ENCODE results near the gene BLCAP. TPM values are rescaled to one million over a fixed set of nuclear protein-coding genes. Genes with fewer than 3 reads are reported as not detected.

The BLCAP gene
- total RNA-seq, 1 experiment from 2014 or later, result 54.3 TPM

- no peak for TF ChIP-seq CTCF (conservative IDR thresholded peaks at IDR 0.05)
- no peak overlapping the region; a peak in 1 of 5 replicates for H3K4me3 Mint-ChIP-seq
- H3K4me1 ChIP-seq (ENCODE audit: insufficient read depth, low read length), result peaks cover 7% of the 10 kb centered on the region; the same call in 1 of the 2 replicates
- no peaks in the 10 kb centered on the region for H3K79me2 ChIP-seq (ENCODE audit: insufficient read depth, low read length)
- no peak overlapping the region for H2BK5ac ChIP-seq (ENCODE audit: insufficient read length, low read length)
- no peaks in the 10 kb centered on the region for H4K20me1 ChIP-seq (ENCODE audit: control insufficient read depth, insufficient read depth, insufficient read length)
- H3K4me1 Mint-ChIP-seq, result peaks cover 26 to 36% of the 10 kb centered on the region in 2 experiments
- H3K4me2 ChIP-seq (ENCODE audit: insufficient read depth, insufficient read length, low read length), result no peak overlapping the region
- H3K23me2 ChIP-seq (ENCODE audit: insufficient read length, low read depth, low read length, poor library complexity, severe bottlenecking), result no peaks in the 10 kb centered on the region
- no peak overlapping the region for H2AK5ac ChIP-seq (ENCODE audit: insufficient read length, low read length)
- H2BK120ac ChIP-seq (ENCODE audit: low read depth, low read length, poor library complexity, severe bottlenecking), result no peak overlapping the region
- H3K27me3 Mint-ChIP-seq (ENCODE audit: low read depth), result peaks cover 13% of the 10 kb centered on the region
- DNase-seq, result no peak
- no peaks in the 10 kb centered on the region; a peak in 1 of 7 replicates for H3K36me3 Mint-ChIP-seq (ENCODE audit: insufficient read depth in 1 of 3, low read depth in 3 of 3)
- WGBS (ENCODE audit: extremely low coverage, insufficient read length, low lambda C conversion rate), result no CpG with 5 or more reads among the region's 6 CpGs
- H3K18ac ChIP-seq (ENCODE audit: insufficient read length, low read depth, low read length), result no peak overlapping the region
- H3K27ac Mint-ChIP-seq, result no peak overlapping the region
- no peak overlapping the region for H2BK20ac ChIP-seq (ENCODE audit: low read depth, low read length, poor library complexity, severe bottlenecking)
- H3K9ac ChIP-seq (ENCODE audit: extremely low read depth, insufficient read length, low read length), result no peak overlapping the region
- H3K9me3 Mint-ChIP-seq, result no peaks in the 10 kb centered on the region; a peak in 2 of 5 replicates
- H4K8ac ChIP-seq (replicated peaks; ENCODE audit: insufficient read length, low read depth, low read length), result no peak overlapping the region
- no peaks in the 10 kb centered on the region for H3K9me3 ChIP-seq (ENCODE audit: control insufficient read depth, low read depth, low read length)
- H3K56ac ChIP-seq (ENCODE audit: insufficient read length, low read depth, low read length), result no peak overlapping the region
- H2BK12ac ChIP-seq (ENCODE audit: insufficient read length, low read depth, low read length), result no peak overlapping the region
- H3K14ac ChIP-seq (ENCODE audit: insufficient read depth, low read length), result no peak overlapping the region
- no peaks in the 10 kb centered on the region for H3K79me1 ChIP-seq (ENCODE audit: insufficient read depth, low read depth, low read length, poor library complexity, severe bottlenecking)
- H2AFZ ChIP-seq (ENCODE audit: low read length), result no peak overlapping the region
- H3T11ph ChIP-seq (ENCODE audit: low read length), result no peak overlapping the region
- no peaks in the 10 kb centered on the region for H3K27me3 ChIP-seq (ENCODE audit: insufficient read depth, low read length)
- H3K4ac ChIP-seq (ENCODE audit: low read depth, low read length), result no peak overlapping the region
- H4K5ac ChIP-seq (ENCODE audit: insufficient read length, low read depth, low read length), result no peak overlapping the region
- H3K27ac ChIP-seq (ENCODE audit: insufficient read length, low read depth, low read length), result no peak overlapping the region
- H3K23ac ChIP-seq (ENCODE audit: insufficient read length, low read depth, low read length), result no peak overlapping the region
- no peak overlapping the region for H2BK15ac ChIP-seq (ENCODE audit: low read depth, low read length)
- no peak overlapping the region for H4K91ac ChIP-seq (ENCODE audit: insufficient read length, low read depth, low read length)
Observed at GRCh38 chr20:37571033-37571432, 43.4 kb upstream of the BLCAP start.
